ENCODE data around the gene GET4. TPM values are rescaled to one million over a fixed set of nuclear protein-coding genes. Genes with fewer than 3 reads are reported as not detected.
A peak's percentile ranks its signal among the peaks of the same experiment; 100 is the strongest.

Gene GET4
- total and polyA plus RNA-seq, 10 of the 15 experiments (the other 5 are each of a cell fraction or from before 2014, with no cell fraction given), result 0.66 to 73.8 (median 34.0) TPM

DNA sequence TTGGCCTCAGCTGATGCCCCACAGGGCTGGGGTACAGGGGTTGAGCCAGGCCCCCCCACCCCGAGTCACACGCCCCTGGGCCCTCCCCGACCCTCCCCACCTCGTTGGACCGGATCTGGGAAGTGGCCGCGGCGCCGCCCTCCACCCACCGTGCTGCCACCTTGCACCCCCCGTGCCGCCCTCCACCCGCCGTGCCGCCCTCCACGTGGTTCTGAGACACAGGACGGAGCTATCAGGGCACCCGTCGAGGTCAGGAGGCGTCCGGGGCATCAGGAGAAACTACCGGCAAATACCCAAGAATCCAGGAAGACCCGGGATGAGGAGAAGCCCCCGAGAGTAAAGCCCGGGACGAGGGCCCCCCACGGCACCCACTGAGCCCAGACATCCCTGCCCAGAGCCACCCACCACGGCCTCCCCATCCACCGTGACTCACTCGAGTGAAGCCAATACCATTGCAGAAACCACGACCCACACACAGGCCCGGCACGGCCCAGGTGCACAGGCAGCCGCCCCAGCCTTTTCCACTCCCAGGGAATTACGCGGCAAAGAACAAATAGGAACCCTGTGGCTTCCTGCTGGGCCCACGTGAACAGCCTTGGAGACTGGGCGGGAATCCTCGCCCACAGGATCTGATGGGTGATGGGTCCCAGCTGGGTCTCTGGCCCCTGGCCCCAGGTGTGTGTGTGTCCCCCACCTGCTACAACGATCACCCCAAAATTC, 44.2 kb downstream of the GET4 start:
- TF ChIP-seq CHD2 (IDR thresholded peaks at IDR 0.05; ENCODE audit: borderline replicate concordance, low read depth, low read length) (no peak), TCF3 (IDR thresholded peaks at IDR 0.05; ENCODE audit: borderline replicate concordance, insufficient read depth, low read depth, low read length) (0 out of 2 replicates have a peak, but pooled peaks have one; percentile 9), SP1 (IDR thresholded peaks at IDR 0.05; ENCODE audit: low read depth, low read length) (no peak), SUZ12 (IDR thresholded peaks at IDR 0.05; ENCODE audit: unreplicated experiment) (no peak), SPI1 (IDR thresholded peaks at IDR 0.05; ENCODE audit: borderline replicate concordance, insufficient read depth, low read depth, low read length) (no peak), ZNF24 (IDR thresholded peaks at IDR 0.05) (no peak)
- TF ChIP-seq, protein P1, sequence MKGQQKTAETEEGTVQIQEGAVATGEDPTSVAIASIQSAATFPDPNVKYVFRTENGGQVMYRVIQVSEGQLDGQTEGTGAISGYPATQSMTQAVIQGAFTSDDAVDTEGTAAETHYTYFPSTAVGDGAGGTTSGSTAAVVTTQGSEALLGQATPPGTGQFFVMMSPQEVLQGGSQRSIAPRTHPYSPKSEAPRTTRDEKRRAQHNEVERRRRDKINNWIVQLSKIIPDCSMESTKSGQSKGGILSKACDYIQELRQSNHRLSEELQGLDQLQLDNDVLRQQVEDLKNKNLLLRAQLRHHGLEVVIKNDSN (IDR thresholded peaks at IDR 0.05; ENCODE audit: borderline replicate concordance, extremely low read length, insufficient read depth, low read depth, low read length), result no peak
- in situ Hi-C loops (cut with MboI) (no loop called here), intact Hi-C loops (cut with micrococcal nuclease; ENCODE audit: unreplicated experiment) (no loop called here)
- FAIRE-seq, result no peak
- ChIA-PET CTCF (interaction anchor here (1.1 kb wide), 1 partner anchor 73 kb away, joined by 4 read pairs; no protein-coding TSS in a partner anchor), RAD21 (ENCODE audit: unreplicated experiment) (interaction anchor here (1.0 kb wide), 1 partner anchor 10 kb away, joined by 7 read pairs; no protein-coding TSS in a partner anchor), SMC1A (ENCODE audit: uncharacterized antibody, unreplicated experiment) (interaction anchor here (1.1 kb wide), 1 partner anchor 11 kb away, joined by 5 read pairs; no protein-coding TSS in a partner anchor), POLR2A (no interaction called here)
- H3K9ac ChIP-seq (ENCODE audit: control insufficient read depth, insufficient read depth, low read length), result no peak overlapping the region
- BruUV-seq (replicated peaks), result no TSS peak
- WGBS (ENCODE audit: insufficient coverage, insufficient replicate concordance, low lambda C conversion rate, missing lambda C conversion rate), result 62% methylated on average over 35 of the region's 40 CpGs
- 0 out of 2 replicates have a peak overlapping the region, but pooled peaks have one; percentile 10 for H3K27ac ChIP-seq (ENCODE audit: control insufficient read depth, insufficient read depth)
- H3K4me1 ChIP-seq (ENCODE audit: control insufficient read depth, insufficient read depth, low read length), result peaks cover 37% of the 10 kb centered on the region
- peaks cover 0 to 6% of the 10 kb centered on the region in 2 experiments; a peak in 3 of 4 replicates for H3K36me3 ChIP-seq (ENCODE audit: control insufficient read depth in 2 of 2, insufficient read depth in 2 of 2, low read length in 1 of 2)
- no peak for DNase-seq (ENCODE audit: low read depth, low spot score)
- ATAC-seq, result no peak
- no peaks in the 10 kb centered on the region for H3K27me3 ChIP-seq (replicated peaks in 1 of 2; ENCODE audit: control insufficient read depth in 2 of 2, insufficient read depth in 2 of 2, low read length in 1 of 2)
- peak overlapping the region; percentile 17; the same call in 1 of the 2 replicates for H3K4me2 ChIP-seq (ENCODE audit: control insufficient read depth, insufficient read depth)
- H3K4me3 ChIP-seq, result no peak overlapping the region
- no peaks in the 10 kb centered on the region for H3K9me3 ChIP-seq (replicated peaks; ENCODE audit: control insufficient read depth, insufficient read depth, low read length)
- H2AFZ ChIP-seq (ENCODE audit: control insufficient read depth, low read depth, low read length), result no peak overlapping the region
- H3K79me2 ChIP-seq (ENCODE audit: control insufficient read depth, insufficient read depth, low read length), result peaks cover 11% of the 10 kb centered on the region
- no peaks in the 10 kb centered on the region for H4K20me1 ChIP-seq (ENCODE audit: control insufficient read depth, insufficient read depth)
